SK-N-SH (cell line): Measurements from ENCODE around the gene KDM4C.

Experiments
- CHD2 ChIP-seq: fragments of 150-350 bp; IDR thresholded peaks from 2 replicates; pipeline ENCODE4 v1.6.1; 2018; ENCODE audit warnings: low read length; ENCODE audit not compliant: partially characterized antibody
- CTCF ChIP-seq: fragments of 200-600 bp; sonication (generic); IDR thresholded peaks from 2 replicates; pipeline ENCODE4 v1.6.1; 2017; ENCODE audit warnings: antibody characterized with exemption, mild to moderate bottlenecking, moderate library complexity
- ELF1 ChIP-seq: IDR thresholded peaks from 2 replicates; pipeline ENCODE4 v1.4.0; 2012
- EP300 ChIP-seq, 2 experiments: IDR thresholded peaks; 2 replicates each; pipeline versions ENCODE4 v1.4.0 to v1.6.1; 2012; ENCODE audit warnings: borderline replicate concordance in 1 of 2, low read depth in 1 of 2, low read length in 1 of 2
- GABPA ChIP-seq: IDR thresholded peaks from 2 replicates; pipeline ENCODE4 v1.4.0; 2012; ENCODE audit warnings: low read depth, mild to moderate bottlenecking
- MXI1 ChIP-seq: IDR thresholded peaks from 2 replicates; pipeline ENCODE4 v1.6.1; 2012; ENCODE audit warnings: mild to moderate bottlenecking, low read depth, low read length, improper control_type of control experiment
- NFIC ChIP-seq: IDR thresholded peaks from 2 replicates; pipeline ENCODE4 v1.4.0; 2012; ENCODE audit warnings: borderline replicate concordance
- POLR2AphosphoS5 ChIP-seq: IDR thresholded peaks from 2 replicates; pipeline ENCODE4 v1.6.1; 2012; ENCODE audit warnings: low read depth, low read length
- RAD21 ChIP-seq: IDR thresholded peaks from 2 replicates; pipeline ENCODE4 v1.6.1; 2012; ENCODE audit warnings: mild to moderate bottlenecking, low read length
- SIN3A ChIP-seq: IDR thresholded peaks from 2 replicates; pipeline ENCODE4 v1.6.1; 2012; ENCODE audit warnings: low read depth, mild to moderate bottlenecking, low read length, moderate library complexity, borderline replicate concordance
- SMC3 ChIP-seq: IDR thresholded peaks from 2 replicates; pipeline ENCODE4 v1.6.1; 2012; ENCODE audit warnings: low read depth, low read length, improper control_type of control experiment
- TEAD4 ChIP-seq: IDR thresholded peaks from 2 replicates; pipeline ENCODE4 v1.4.0; 2012; ENCODE audit warnings: mild to moderate bottlenecking, borderline replicate concordance; ENCODE audit not compliant: insufficient read depth
- USF2 ChIP-seq: fragments of 150-350 bp; IDR thresholded peaks from 2 replicates; pipeline ENCODE4 v1.6.1; 2017; ENCODE audit warnings: antibody characterized with exemption, low read length, low read depth, borderline replicate concordance

GRCh38 chr9:7103367-7103766 lies 345.6 kb downstream of the KDM4C start:
- TF ChIP-seq CTCF (no peak), EP300 (IDR thresholded peaks at IDR 0.05; ENCODE audit: borderline replicate concordance in 1 of 2, low read depth in 1 of 2, low read length in 1 of 2) (no peak), TEAD4 (no peak), ELF1 (no peak), POLR2AphosphoS5 (no peak), GABPA (no peak), MXI1 (no peak), CHD2 (no peak), SMC3 (no peak), RAD21 (no peak), USF2 (no peak), SIN3A (no peak), NFIC (no peak)
